GM21381 (cell line): ENCODE data around the gene TSR3.
A peak's percentile ranks its signal among the peaks of the same experiment; 100 is the strongest.

Experiments
- ATAC-seq: cut with Tn5 transposase; IDR thresholded peaks from one replicate; pipeline ENCODE4 v1.9.1; 2021; ENCODE audit warnings: mild to moderate bottlenecking, moderate library complexity; ENCODE audit not compliant: unreplicated experiment

TSR3 gene

DNA sequence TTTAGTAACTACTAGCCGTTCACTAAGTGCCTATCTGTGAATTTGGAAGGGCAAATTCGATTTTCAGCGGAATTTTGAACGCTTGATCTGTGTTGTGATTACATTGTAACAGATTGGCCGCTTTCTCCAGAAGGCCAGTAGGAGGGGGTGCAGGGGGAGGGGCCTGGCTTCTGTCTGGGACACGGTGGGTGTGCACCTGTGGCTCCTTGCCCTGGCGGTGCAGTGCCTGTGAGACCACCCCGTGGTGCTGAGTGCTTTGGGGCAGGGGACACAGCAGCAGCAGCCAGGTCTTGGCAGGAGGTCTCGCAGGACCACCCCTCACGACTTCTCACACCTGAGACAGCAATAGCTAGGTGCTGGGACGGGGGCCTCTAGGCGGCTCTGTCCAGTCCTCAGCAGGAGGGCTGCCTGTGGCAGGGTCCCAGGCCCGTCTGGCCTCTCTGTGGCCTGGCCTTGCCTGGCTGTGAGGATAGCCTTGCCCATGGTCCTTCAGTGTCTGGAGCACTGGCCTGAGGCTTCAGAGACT, 40.4 kb downstream of the TSR3 start:
- ATAC-seq, result no peak

DNA sequence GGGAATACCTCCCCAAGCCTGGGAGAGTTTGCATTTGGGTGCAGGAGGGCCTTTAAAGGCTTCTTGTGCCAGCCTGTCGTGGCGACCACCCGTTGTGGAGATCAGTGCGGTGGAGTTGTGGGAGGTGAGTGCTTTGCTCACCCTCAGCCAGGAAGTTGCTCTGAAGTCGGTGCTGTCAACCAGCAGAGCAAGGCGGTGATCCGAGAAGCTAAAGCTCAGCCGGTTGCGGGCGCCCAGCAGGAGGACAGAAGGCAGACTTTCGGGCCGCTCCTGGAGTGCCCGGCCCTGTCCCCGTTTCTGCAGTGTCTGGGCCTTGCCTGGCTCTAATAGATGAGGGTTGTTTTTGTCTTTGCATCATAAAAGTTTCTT, 40.9 kb downstream of the TSR3 start:
- no peak for ATAC-seq

DNA sequence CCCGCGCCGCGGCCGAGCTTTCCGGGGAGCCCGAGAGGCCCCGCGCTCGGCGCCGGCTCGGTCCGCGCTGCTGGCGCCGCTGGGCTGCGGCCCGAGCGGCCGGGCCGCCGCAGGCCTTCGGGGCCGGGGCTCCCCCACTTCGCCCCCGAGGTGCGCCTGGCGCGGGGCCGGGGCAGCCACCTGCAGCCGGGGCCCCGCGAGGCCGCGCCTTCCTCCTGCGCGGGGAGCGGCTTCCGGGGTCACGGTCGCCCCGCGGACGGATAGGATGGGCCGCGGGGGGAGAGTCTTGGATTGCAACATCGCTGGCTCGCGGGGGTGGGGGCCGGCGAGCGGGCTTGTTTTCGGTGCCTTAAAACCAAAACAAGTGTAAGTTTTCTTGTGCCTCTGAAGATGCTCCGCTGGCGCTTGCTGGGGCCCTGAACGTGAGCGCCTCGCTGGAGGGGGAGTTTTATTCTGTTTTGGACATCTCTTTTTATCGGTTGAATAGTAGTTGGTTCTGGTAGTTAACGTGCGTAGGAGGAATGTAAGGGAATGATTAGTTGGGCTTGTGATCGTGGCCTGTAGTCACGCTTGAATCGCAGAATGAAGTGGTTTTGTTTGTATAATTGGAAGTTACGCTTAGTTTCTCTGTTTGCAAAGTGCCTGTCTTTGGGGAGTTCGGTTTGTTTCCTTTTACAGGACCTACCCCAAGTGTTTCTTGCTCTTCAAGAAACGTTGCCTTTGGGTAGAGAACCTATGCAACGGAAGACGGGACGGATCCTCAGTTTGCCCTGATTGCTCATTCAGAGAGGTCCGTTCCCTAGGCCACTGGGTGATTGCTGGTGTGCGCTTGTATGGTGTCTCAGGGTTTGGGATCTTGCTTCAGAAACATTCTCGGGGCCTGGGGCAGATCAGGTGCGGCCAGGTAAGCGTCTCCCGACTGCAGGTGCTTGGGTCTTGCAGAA, 41.5 kb downstream of the TSR3 start:
- ATAC-seq, result peak; percentile 23

DNA sequence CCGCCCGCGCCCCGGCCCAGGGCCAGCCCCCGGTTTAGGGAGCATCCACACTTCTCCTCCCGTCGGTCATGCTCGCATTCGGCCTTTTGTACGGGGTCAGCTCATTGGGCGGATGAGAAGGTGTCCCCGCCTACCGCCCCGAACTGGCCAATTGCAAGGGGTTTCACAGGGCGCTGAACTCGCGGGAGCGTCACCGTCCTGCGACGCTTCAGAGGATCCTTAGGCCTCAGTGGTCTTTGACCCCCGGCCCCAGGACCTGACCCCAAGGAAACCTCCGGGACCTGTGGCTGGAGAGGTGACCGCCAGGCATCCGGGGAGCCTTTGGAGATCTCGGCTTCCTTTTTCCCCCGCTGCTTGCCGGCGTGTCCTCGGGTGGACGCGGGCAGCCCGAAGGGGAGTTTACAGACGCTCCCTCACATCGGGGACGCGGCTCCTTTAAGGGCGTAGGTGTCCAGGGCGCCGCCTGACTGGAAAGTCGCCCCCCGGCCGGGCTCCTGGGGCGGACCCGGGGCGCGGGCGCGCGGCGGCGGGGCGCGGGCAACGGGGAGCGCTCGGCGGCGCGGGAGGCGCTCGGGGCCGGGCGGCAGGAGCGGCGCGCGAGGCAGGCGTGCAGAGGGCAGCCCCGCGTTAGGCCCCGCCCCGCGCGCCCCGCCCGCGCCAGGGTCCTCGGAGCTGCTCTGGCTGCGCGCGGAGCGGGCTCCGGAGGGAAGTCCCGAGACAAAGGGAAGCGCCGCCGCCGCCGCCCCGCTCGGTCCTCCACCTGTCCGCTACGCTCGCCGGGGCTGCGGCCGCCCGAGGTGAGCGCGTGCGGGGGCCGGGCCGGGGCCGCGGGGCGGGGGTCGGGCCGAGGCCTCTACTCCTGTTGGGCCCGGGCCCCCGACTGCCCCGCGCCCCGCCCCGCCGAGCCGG, 42.4 kb downstream of the TSR3 start, which contains the start of gene UBE2I:
UBE2I (plus strand) TSS at position 660 of the 909 bp plus-strand sequence. CDS start 4,395 bp downstream, outside the sequence.
- ATAC-seq, result peak; percentile 59

DNA sequence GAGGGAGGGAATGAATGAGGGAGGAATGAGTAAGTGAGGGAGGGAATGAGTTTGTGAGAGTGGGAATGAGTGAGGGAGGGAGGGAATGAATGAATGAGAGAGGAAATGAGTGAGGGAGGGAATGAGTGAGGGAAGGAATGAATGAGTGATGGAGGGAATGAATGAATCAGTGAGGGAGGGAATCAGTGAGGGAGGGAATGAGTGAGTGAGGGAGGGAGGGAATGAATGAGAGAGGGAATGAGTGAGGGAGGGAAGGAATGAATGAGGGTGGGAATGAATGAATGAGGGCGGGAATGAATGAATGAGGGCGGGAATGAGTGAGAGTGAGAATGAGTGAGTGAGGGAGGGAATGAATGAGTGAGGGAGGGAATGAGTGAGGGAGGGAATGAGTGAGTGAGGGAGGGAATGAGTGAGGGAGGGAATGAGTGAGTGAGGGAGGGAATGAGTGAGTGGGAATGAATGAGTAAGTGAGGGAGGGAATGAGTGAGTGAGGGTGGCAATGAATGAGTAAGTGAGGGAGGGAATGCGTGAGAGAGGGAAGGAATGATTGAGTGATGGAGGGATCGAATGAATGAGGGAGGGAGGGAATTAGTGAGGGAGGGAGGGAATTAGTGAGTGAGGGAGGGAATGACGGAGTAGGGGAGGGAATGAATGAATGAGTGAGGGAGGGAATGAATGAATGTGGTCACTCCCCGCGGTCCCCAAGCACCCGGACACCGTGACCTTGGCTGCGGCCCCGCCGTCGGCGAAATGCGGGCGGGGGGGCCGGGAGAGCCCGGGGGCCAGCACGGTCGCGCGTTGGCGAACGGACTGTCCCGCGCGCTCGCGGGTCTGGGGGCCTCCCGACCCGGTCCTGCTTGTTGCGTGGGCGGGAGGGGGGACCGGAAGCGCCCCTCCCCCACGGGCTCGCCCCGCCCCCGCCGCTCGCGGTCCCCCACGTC, 43.4 kb downstream of the TSR3 start:
- ATAC-seq, result no peak

DNA sequence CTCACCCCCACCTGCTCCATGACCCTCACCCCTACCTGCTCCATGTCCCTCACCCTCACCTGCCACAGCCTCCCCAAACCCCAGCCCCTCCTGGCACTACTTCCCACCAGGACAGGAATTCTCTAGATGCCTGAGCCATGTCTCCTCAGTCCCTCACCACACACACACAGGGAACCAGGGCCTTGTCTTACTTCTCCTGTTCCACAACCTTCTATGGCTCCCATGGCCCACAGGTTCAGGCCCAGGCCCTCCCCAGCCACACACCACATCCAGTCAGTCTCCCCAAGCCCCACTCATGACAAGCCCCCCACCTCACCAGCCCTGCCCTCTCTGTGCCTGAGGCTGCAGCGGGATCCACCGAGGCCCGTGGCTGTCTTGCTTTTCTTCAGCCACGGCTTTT, 45.3 kb downstream of the TSR3 start:
- no peak for ATAC-seq

DNA sequence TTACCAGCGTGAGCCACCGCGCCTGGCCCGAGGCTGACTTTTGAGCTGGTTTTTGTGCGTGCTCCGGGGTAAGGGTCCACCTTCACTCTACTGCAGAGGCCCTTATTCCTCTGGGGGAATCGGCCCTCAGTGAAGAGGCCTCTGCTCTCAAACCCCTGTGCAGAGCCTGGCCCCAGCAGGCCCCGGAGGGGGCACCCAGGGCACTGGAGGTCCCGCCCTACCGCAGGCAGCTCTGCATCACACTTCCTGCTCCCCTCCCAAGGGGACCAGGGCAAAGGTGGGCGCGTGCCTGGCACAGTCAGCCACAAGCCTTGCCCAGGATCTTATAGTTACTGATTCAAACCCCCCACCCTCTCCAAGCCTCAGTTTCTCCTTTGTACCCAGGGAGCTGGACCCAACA, 45.9 kb downstream of the TSR3 start:
- no peak for ATAC-seq

DNA sequence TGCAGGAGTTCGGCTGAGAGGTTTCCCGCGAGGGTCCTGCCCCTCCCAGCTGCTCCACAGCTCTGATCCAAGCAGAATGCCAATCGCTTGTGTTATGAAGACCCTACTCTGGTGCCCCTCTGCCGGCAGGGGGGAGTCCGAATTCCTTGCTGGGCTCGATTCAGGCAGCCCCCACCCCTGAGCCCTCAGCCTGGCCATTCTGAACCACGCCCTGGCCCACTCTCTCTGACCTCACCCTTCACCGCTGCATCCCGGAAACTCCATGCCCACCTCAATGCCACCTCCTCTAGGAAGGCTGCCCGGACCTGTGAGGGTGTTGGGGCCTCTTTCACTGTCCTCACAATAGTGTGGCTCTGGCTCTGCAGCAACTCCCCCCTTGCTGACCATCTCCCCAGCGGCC, 50.1 kb downstream of the TSR3 start:
- ATAC-seq, result no peak

DNA sequence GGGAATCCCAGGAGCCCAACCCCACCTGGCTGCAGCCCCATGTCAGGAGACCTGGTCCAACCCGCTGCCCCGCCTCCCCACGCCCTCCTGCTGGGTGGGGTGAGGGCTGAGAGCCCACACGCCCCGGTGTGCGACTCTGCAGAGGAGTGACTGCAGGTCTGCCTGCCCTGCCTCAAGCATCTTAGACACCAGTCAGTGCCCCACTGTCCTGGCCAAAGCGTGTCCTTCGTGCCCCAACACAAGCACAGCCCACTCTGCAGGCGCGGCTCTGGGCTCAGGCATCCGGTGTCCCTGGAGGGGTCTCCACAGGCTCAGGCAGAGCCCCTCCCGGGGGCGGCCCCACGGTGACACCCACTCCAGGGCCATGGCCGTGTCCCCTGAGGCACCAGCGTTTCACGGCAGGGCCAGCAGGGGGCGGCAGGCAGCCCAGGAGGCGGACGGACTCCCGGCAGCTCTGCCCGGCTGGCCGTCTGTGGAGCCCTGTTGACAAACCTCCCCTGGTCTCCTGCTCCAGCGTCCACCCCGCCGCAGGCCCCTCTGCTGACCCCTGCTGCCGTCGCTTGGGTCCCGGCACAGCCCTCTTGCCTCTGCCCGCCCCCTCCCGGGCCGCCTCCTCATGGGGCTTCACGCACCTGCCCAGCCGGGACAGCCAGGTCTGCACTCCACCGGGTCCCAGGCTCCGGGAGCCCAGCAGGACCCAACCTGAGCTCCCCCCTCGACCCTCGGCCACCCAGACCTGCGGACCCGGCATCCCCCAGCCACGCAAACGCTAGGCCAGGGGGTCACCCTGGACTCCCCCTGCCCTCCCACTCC, 50.8 kb downstream of the TSR3 start:
- ATAC-seq, result peak; percentile 44

DNA sequence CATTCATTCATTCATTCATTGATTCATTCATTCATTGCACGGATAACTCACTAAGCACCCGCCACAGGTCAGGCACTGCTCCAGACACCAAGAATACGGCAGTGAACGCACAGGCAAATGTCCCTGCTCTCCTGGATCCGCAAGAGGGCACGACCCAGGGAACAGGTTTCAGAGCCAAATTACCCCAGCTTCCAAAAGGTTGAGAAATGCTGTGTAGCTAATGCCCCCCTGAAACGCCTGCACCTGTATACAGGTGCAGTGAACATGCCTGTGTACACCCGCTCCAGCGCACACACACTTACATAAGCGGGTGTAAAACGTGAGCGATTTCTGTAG, 51.8 kb downstream of the TSR3 start:
- no peak for ATAC-seq
